Measurements from ENCODE around the gene FAM124A. TPM values are rescaled to one million over a fixed set of nuclear protein-coding genes. Genes with fewer than 3 reads are reported as not detected.
A peak's percentile ranks its signal among the peaks of the same experiment; 100 is the strongest.

Gene FAM124A
- total RNA-seq, 1 experiment from 2014 or later = 0.12 TPM

- Mint-ChIP-seq H3K27ac (ENCODE audit: low read depth, unreplicated experiment) (no peak overlapping the region), H3K36me3 (ENCODE audit: insufficient read depth, unreplicated experiment) (no peaks in the 10 kb centered on the region), H3K27me3 (ENCODE audit: insufficient read depth, unreplicated experiment) (no peaks in the 10 kb centered on the region), H3K4me3 (ENCODE audit: unreplicated experiment) (no peak overlapping the region), H3K4me1 (ENCODE audit: insufficient read depth, unreplicated experiment) (peaks cover 11% of the 10 kb centered on the region), H3K9me3 (ENCODE audit: unreplicated experiment) (no peaks in the 10 kb centered on the region)
- POLR2A ChIA-PET = no interaction called here
- no peak for TF ChIP-seq CTCF (IDR thresholded peaks at IDR 0.05; ENCODE audit: unreplicated experiment)
- intact Hi-C loops (cut with micrococcal nuclease) = no loop called here
- CTCF ChIA-PET = interaction anchor here (1.0 kb wide), 1 partner anchor 202 kb away, joined by 5 read pairs; no protein-coding TSS in a partner anchor
- DNase-seq (ENCODE audit: unreplicated experiment) = no peak
- BruUV-seq (replicated peaks) = no TSS peak
These were observed 105.8 kb downstream of the FAM124A start for GRCh38 chr13:51327961-51328360.

GRCh38 chr13:51328488-51328887 lies 106.3 kb downstream of the FAM124A start:
- CTCF ChIA-PET = interaction anchor here (0.6 kb wide), 1 partner anchor 203 kb away, joined by 3 read pairs; no protein-coding TSS in a partner anchor
- no peak for DNase-seq (ENCODE audit: unreplicated experiment)
- TF ChIP-seq CTCF (IDR thresholded peaks at IDR 0.05; ENCODE audit: unreplicated experiment) = no peak
- Mint-ChIP-seq H3K27ac (ENCODE audit: low read depth, unreplicated experiment) (no peak overlapping the region), H3K4me3 (ENCODE audit: unreplicated experiment) (no peak overlapping the region), H3K36me3 (ENCODE audit: insufficient read depth, unreplicated experiment) (no peaks in the 10 kb centered on the region), H3K4me1 (ENCODE audit: insufficient read depth, unreplicated experiment) (peaks cover 11% of the 10 kb centered on the region), H3K9me3 (ENCODE audit: unreplicated experiment) (no peaks in the 10 kb centered on the region), H3K27me3 (ENCODE audit: insufficient read depth, unreplicated experiment) (no peaks in the 10 kb centered on the region)
- BruUV-seq (replicated peaks) = no TSS peak
- intact Hi-C loops (cut with micrococcal nuclease) = no loop called here
- POLR2A ChIA-PET = interaction anchor here (0.5 to 0.9 kb wide), 2 partner anchors 15 to 513 kb away, joined by 3 to 4 read pairs; no protein-coding TSS in a partner anchor

- Mint-ChIP-seq H3K27ac (ENCODE audit: low read depth, unreplicated experiment) (no peak overlapping the region), H3K4me3 (ENCODE audit: unreplicated experiment) (no peak overlapping the region), H3K9me3 (ENCODE audit: unreplicated experiment) (no peaks in the 10 kb centered on the region), H3K27me3 (ENCODE audit: insufficient read depth, unreplicated experiment) (no peaks in the 10 kb centered on the region), H3K36me3 (ENCODE audit: insufficient read depth, unreplicated experiment) (no peaks in the 10 kb centered on the region), H3K4me1 (ENCODE audit: insufficient read depth, unreplicated experiment) (peaks cover 11% of the 10 kb centered on the region)
- POLR2A ChIA-PET = interaction anchor here (0.8 kb wide), 1 partner anchor 14 kb away, joined by 3 read pairs; no protein-coding TSS in a partner anchor
- DNase-seq (ENCODE audit: unreplicated experiment) = no peak
- TF ChIP-seq CTCF (IDR thresholded peaks at IDR 0.05; ENCODE audit: unreplicated experiment) = no peak
- intact Hi-C loops (cut with micrococcal nuclease) = no loop called here
- BruUV-seq (replicated peaks) = no TSS peak
- CTCF ChIA-PET = interaction anchor here (0.7 kb wide), 1 partner anchor 43 kb away, joined by 4 read pairs; no protein-coding TSS in a partner anchor
These were observed 107.4 kb downstream of the FAM124A start for GRCh38 chr13:51329606-51330005.

GRCh38 chr13:51330791-51331190 lies 108.6 kb downstream of the FAM124A start:
- Mint-ChIP-seq H3K4me3 (ENCODE audit: unreplicated experiment) (no peak overlapping the region), H3K27ac (ENCODE audit: low read depth, unreplicated experiment) (no peak overlapping the region), H3K36me3 (ENCODE audit: insufficient read depth, unreplicated experiment) (no peaks in the 10 kb centered on the region), H3K4me1 (ENCODE audit: insufficient read depth, unreplicated experiment) (peaks cover 11% of the 10 kb centered on the region), H3K9me3 (ENCODE audit: unreplicated experiment) (no peaks in the 10 kb centered on the region), H3K27me3 (ENCODE audit: insufficient read depth, unreplicated experiment) (no peaks in the 10 kb centered on the region)
- TF ChIP-seq CTCF (IDR thresholded peaks at IDR 0.05; ENCODE audit: unreplicated experiment) = no peak
- ChIA-PET POLR2A (no interaction called here), CTCF (no interaction called here)
- intact Hi-C loops (cut with micrococcal nuclease) = no loop called here
- peak; percentile 51 for DNase-seq (ENCODE audit: unreplicated experiment)
- BruUV-seq (replicated peaks) = no TSS peak
